Ectodermal cell (in vitro differentiated cells): ENCODE measurements around the gene EFHC1.

ENCODE experiments used
- H3K27ac ChIP-seq: 2 replicates; pipeline ENCODE4 v1.7.0; 2013; ENCODE audit warnings: mild to moderate bottlenecking, low read depth, low read length; ENCODE audit not compliant: insufficient read depth, poor library complexity, severe bottlenecking
- H3K27me3 ChIP-seq: 2 replicates; pipeline ENCODE4 v1.7.0; 2013; ENCODE audit warnings: mild to moderate bottlenecking, low read length; ENCODE audit not compliant: insufficient read depth, control insufficient read depth, poor library complexity, severe bottlenecking
- H3K36me3 ChIP-seq: one replicate; pipeline ENCODE4 v1.7.0; 2013; ENCODE audit warnings: low read length; ENCODE audit not compliant: control insufficient read depth, insufficient read depth
- H3K4me1 ChIP-seq: one replicate; pipeline ENCODE4 v1.7.0; 2013; ENCODE audit warnings: low read length; ENCODE audit not compliant: control insufficient read depth, insufficient read depth
- H3K4me3 ChIP-seq: 2 replicates; pipeline ENCODE4 v1.7.0; 2013; ENCODE audit warnings: low read depth, low read length, control low read depth; ENCODE audit not compliant: insufficient read depth
- H3K9me3 ChIP-seq: 2 replicates; pipeline ENCODE4 v1.7.0; 2013; ENCODE audit warnings: mild to moderate bottlenecking, low read length, moderate library complexity; ENCODE audit not compliant: control insufficient read depth
- WGBS, 2 experiments: methylation state at CpG; one replicate each; pipeline ENCODE4 v1.1.7; 2013; ENCODE audit warnings: missing lambda C conversion rate in 2 of 2; 5-methylcytosine and 5-hydroxymethylcytosine counted together

EFHC1 gene

DNA sequence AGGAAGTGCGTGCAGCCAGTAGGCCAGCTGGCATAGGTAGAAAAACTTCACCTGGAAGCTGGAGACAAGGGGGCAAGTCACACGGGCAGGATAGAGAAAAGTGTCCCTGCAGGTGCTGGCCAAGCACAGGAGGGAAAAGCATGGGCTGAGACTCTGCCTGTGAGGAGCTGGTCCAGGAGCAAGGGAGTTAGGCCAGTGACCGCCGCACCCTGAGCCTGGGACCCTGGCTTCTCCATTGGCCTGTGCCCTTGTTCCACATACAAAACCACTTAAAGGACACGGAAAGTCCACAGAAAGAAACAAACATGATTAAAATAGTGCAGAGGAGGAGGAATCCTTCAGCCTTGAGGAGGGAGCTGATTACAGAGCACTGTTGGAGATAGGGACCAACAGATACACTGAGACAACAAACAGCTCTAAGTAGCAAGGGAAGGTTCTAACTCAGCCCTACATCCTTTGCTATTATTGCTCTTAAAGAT is 88.2 kb downstream of the EFHC1 start:
- H3K4me1 ChIP-seq: peaks cover 10% of the 10 kb centered on the region
- H3K9me3 ChIP-seq: no peaks in the 10 kb centered on the region
- H3K27ac ChIP-seq: no peak overlapping the region
- 93 to 95% methylated on average over 5 of the region's 5 CpGs for WGBS, 2 experiments
- H3K36me3 ChIP-seq: peaks cover 14% of the 10 kb centered on the region
- H3K4me3 ChIP-seq: no peak overlapping the region
- H3K27me3 ChIP-seq: no peaks in the 10 kb centered on the region

DNA sequence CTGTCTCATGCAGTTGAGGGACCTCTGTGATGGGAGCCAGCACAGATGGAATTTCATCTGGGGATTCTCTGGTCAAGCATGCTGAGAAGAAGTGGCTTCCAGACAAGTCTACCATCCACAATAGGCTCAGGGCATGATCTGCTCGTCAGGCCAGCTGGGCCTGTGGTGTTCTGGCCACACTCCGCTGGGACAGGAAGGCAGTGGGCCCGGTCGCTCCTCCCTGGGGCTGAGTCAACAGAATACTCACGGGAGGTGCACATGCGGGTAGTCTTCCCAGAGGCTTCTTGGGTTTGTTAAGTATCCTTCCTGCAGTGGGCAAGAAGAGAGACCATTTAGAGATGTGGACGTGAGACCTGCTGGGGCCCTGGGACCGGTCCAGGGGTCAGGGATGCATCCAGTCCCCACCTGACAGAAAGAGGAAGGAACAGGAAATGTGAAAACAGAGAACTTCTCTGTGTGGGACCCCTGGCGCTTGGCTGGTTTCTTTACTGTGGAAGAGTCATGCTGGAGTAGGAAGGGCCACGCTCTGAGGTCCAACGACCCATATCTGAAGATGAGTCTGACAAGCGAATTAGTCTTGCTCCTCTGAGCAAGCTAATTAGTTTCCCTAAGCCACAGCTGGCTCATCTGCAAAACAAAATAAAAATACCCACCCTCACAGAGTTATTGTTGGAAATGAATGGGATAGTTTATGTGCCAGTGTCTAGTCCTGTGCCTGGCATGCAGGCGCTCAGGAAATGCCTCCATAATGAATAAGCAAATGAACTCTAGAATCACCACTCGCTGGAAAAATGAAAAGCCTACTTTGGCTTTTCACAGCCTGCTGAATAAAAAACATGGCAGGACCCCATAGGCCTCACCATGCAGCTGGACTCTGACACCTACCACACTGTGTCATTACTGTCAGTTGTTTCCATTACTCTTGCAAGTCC is 89.4 kb downstream of the EFHC1 start:
- H3K4me3 ChIP-seq: no peak overlapping the region
- H3K4me1 ChIP-seq: no peaks in the 10 kb centered on the region
- no peaks in the 10 kb centered on the region for H3K27me3 ChIP-seq
- H3K9me3 ChIP-seq: no peaks in the 10 kb centered on the region
- WGBS, 2 experiments: 93% methylated on average over 14 of the region's 14 CpGs
- peaks cover 14% of the 10 kb centered on the region for H3K36me3 ChIP-seq
- H3K27ac ChIP-seq: no peak overlapping the region

DNA sequence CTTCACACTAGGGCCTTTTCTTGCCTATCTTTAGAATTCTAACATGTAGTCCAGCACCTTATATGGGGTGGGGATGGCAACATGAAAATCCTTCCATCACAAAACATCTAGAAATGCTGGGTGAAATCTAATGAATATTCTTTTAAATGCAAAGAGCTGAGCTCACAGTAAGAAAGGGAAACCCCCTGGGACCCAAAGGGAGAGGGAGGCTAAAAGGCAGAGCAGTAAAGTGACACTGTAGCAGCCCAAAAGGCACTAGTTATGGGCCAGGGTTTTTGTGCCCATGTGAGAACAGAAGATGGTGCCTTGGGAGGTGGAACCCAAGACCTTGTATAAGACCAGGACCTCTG is 90.0 kb downstream of the EFHC1 start:
- Histone ChIP-seq H3K36me3 (peaks cover 14% of the 10 kb centered on the region), H3K9me3 (no peaks in the 10 kb centered on the region), H3K27me3 (no peaks in the 10 kb centered on the region), H3K4me3 (no peak overlapping the region), H3K4me1 (no peaks in the 10 kb centered on the region), H3K27ac (no peak overlapping the region)

DNA sequence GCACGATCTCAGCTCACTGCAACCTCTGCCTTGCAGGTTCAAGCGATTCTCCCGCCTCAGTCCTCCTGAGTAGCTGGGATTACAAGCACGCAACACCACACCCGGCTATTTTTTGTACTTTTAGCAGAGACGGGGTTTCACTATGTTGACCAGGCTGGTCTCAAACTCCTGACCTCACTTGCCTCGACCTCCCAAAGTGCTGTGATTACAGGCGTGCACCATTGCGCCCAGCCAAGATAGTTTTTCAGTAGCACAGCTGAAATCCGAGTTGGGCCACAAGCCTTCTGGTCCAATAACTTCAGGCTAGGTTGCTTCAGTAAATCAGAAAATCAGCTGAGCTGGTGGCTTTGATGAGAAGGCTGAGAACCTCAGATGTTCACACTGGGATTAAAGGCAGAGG is 91.0 kb downstream of the EFHC1 start:
- H3K36me3 ChIP-seq: peaks cover 14% of the 10 kb centered on the region
- H3K27me3 ChIP-seq: no peaks in the 10 kb centered on the region
- no peak overlapping the region for H3K27ac ChIP-seq
- WGBS, 2 experiments: 94 to 95% methylated on average over 10 of the region's 10 CpGs
- no peaks in the 10 kb centered on the region for H3K4me1 ChIP-seq
- H3K9me3 ChIP-seq: no peaks in the 10 kb centered on the region
- H3K4me3 ChIP-seq: no peak overlapping the region

DNA sequence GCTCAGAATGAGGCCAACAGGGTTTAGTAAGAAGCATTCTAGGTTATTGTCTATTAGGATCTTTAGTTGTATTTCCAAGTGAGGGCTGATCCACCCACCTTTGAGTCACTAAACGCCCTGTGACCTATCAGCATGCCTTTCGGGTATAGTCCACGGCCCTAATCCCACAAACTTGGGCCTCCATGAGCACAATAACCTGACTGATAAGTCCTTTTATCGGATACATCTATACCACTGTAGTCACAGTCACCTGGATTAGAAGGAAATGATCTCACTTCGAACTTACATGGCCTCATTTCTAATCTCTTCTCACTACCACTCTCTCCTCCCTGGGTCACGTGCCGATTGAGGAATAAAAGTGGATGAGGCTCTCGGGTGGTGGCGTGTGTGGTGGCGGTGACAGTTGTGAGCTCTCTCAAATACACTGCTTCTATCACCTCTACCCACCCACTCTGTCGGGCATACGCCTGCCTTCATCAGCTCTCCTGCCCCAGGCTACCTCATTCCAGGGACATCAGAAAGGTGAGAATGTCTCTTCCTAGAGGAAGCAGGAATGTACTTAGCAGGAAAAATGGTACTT is 91.5 kb downstream of the EFHC1 start:
- peaks cover 12% of the 10 kb centered on the region for H3K36me3 ChIP-seq
- H3K4me3 ChIP-seq: no peak overlapping the region
- 92 to 94% methylated on average over 12 of the region's 12 CpGs for WGBS, 2 experiments
- no peaks in the 10 kb centered on the region for H3K27me3 ChIP-seq
- no peaks in the 10 kb centered on the region for H3K9me3 ChIP-seq
- no peak overlapping the region for H3K27ac ChIP-seq
- no peaks in the 10 kb centered on the region for H3K4me1 ChIP-seq

DNA sequence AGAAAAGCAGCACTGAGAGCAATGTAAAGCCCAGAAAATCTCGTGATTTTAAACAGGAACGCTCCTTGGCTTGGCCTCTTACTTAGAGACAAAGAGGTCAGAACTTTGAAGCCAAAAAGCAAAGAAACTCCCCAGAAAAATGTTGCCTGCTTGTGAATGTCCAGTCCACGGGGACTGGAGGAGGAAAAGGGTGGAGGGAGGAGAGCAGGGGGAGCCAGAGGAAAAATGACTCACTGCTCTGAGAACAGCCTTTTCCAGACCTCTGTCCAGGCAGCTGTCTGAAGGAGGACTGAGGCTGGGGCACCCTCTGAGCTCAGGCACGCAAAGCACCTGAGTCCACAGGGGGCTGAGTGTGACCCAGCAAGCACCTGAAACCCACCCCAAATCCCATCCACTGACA is 92.1 kb downstream of the EFHC1 start:
- Histone ChIP-seq H3K4me1 (no peaks in the 10 kb centered on the region), H3K4me3 (no peak overlapping the region), H3K9me3 (no peaks in the 10 kb centered on the region), H3K27ac (no peak overlapping the region), H3K27me3 (no peaks in the 10 kb centered on the region), H3K36me3 (peaks cover 7% of the 10 kb centered on the region)
- 81 to 86% methylated on average over 4 of the region's 4 CpGs for WGBS, 2 experiments

DNA sequence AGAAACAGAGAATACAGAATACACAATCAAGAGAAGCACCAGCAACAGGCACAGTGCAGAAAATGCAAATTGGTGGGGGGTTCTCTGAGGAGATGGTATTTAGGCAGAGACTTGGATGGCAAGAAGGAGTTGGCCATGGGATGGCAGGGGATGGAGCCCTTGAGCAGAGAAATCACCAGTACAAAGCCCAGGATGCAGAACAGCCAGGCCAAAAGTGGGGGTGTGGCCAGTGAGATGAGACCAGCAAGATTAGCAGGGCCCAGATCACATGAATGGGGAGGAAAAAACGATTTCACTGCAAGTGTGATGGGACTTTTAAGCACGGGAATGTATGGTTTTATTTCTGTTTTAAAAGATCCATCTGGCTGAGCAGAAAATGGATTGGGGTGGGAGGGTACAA is 93.3 kb downstream of the EFHC1 start:
- Histone ChIP-seq H3K27ac (no peak overlapping the region), H3K4me3 (no peak overlapping the region), H3K9me3 (no peaks in the 10 kb centered on the region), H3K4me1 (peaks cover 12% of the 10 kb centered on the region), H3K36me3 (no peaks in the 10 kb centered on the region), H3K27me3 (no peaks in the 10 kb centered on the region)
- 90 to 91% methylated on average over 2 of the region's 2 CpGs for WGBS, 2 experiments

DNA sequence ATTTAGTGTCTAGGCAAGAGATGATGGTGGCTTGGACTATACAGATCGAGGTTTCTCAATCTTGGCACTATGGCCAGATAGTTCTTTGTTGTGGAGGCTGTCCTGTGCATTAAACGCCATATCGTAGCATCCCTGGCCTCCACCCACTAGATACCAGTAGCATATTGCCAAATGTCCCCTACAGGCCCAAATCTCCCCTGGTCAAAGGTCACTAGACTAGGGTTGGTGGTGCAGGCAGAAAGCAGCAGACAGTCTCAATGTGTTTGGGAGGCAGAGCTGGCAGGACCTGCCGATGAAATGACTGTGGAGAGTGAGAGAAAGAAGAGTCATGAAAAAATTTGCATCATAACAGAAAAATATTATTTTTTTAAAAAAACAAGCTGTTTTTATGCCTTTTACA is 93.8 kb downstream of the EFHC1 start:
- no peaks in the 10 kb centered on the region for H3K27me3 ChIP-seq
- H3K9me3 ChIP-seq: no peaks in the 10 kb centered on the region
- WGBS, 2 experiments: 88 to 98% methylated on average over 4 of the region's 4 CpGs
- H3K4me1 ChIP-seq: peaks cover 13% of the 10 kb centered on the region
- no peaks in the 10 kb centered on the region for H3K36me3 ChIP-seq
- no peak overlapping the region for H3K27ac ChIP-seq
- no peak overlapping the region for H3K4me3 ChIP-seq

DNA sequence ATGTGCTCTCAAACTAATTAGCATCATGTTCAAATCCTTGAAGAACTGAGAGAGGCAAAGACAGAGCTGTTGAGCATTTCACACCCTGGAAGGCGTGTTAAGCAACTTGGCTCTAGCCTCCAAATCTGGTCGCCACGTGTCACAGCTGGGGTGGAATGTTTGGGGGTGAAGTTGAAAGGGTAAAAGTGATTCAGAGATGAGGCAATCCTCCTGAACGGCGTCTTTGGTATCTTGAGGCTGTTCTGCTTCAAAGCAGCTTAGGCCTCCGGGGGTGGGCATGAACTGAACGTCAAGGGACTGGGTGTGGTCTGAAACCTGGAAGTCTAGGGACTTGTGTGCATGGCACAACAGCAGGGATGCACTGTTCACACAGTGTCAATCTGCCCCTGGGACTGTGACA is 94.4 kb downstream of the EFHC1 start:
- no peak overlapping the region for H3K4me3 ChIP-seq
- no peak overlapping the region for H3K27ac ChIP-seq
- no peaks in the 10 kb centered on the region for H3K9me3 ChIP-seq
- no peaks in the 10 kb centered on the region for H3K36me3 ChIP-seq
- H3K4me1 ChIP-seq: peaks cover 13% of the 10 kb centered on the region
- WGBS, 2 experiments: 83 to 87% methylated on average over 7 of the region's 7 CpGs
- H3K27me3 ChIP-seq: no peaks in the 10 kb centered on the region

DNA sequence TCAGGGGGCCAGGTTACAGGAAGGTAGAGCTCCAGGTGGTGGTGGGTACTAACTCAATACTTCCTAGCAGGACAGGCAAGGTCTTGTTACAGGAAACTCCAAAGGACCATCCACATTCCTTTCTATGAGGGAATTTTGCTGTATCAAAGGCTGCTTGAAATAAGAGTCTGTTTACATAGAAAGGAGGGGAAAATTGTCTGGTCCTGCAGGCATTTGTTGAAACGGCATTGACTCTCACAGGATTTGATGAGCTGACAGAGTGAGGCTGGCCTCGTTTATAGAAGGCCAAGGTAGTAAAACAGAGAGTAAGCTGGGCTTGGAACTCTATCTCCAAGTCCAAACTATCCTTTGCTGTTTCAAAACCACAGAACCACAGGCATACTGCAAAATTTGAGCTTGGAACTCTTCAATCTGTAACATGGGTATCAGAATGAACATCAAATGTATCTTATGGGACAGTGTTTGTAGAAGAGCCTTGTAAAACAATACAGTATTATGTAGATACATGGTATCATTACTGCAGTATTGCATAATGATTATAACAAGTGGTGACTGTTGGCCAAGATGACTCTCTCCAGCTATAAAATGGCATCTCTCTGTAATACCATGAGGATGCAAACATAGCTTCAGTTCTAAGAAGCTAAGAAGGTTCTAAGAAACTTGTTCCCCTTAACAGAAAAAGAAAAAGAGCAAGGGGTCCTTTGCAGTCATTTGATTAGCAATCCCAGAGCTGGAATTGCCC is 95.2 kb downstream of the EFHC1 start:
- H3K27me3 ChIP-seq: no peaks in the 10 kb centered on the region
- H3K9me3 ChIP-seq: no peaks in the 10 kb centered on the region
- no peak overlapping the region for H3K4me3 ChIP-seq
- H3K4me1 ChIP-seq: peaks cover 13% of the 10 kb centered on the region
- WGBS, 2 experiments: 91% methylated on average over 2 of the region's 2 CpGs
- no peaks in the 10 kb centered on the region for H3K36me3 ChIP-seq
- H3K27ac ChIP-seq: no peak overlapping the region
